HCT116 (cell line): ENCODE data around the gene PLCB1. TPM values are rescaled to one million over a fixed set of nuclear protein-coding genes. Genes with fewer than 3 reads are reported as not detected.

Experiments
- ATAC-seq: fragments of 200-7000 bp; cut with Tn5 transposase; 2 replicates; pipeline ENCODE4 v1.9.1; 2020; ENCODE audit warnings: mild to moderate bottlenecking, moderate library complexity
- BruUV-seq: library from RNA; stranded (reverse); fragments of 400-500 nt; replicated peaks from 2 replicates; lab custom pipeline; 2021; lab: Mats Ljungman, UMichigan
- CTCF ChIA-PET: fragments of 300-600 bp; sonication (Branson Sonifier 250); formaldehyde crosslinking; loops from one replicate; lab custom pipeline; 2021; ENCODE audit warnings: antibody characterized with exemption; lab: Charles Lee
- POLR2A ChIA-PET: fragments of 300-600, 350-600 bp; sonication (Branson Sonifier 250); formaldehyde crosslinking; loops from one replicate; lab custom pipeline; 2021; ENCODE audit warnings: antibody characterized with exemption; lab: Charles Lee
- RAD21 ChIA-PET, 2 experiments: fragments of 300-600 bp; sonication (Branson Sonifier 250); formaldehyde crosslinking; loops; one replicate each; lab custom pipeline; 2023; ENCODE audit warnings: low total read pairs in 2 of 2; ENCODE audit not compliant: uncharacterized antibody in 2 of 2, unreplicated experiment in 2 of 2, low non-redundant PET in 1 of 2; lab: Charles Lee
- DNase-seq: peaks from one replicate; pipeline ENCODE4 v3.0.0-alpha.2; 2010; ENCODE audit warnings: low read depth, low spot score
- H2AFZ ChIP-seq: fragments of 200-600 bp; shearing (Covaris generic), sonication (generic); 2 replicates; pipeline ENCODE4 v1.6.1; 2017; ENCODE audit warnings: low read depth, mixed run types, mixed read lengths, antibody characterized with exemption, low read length; ENCODE audit not compliant: poor library complexity, severe bottlenecking
- H3K27ac ChIP-seq: 2 replicates; pipeline ENCODE4 v1.5.1; 2012; ENCODE audit warnings: low read depth, low read length
- H3K27me3 ChIP-seq: fragments of 200-600 bp; sonication (generic); 2 replicates; pipeline ENCODE4 v1.6.1; 2016; ENCODE audit warnings: mixed run types, low read length, mixed read lengths; ENCODE audit not compliant: insufficient read depth
- H3K36me3 ChIP-seq, 2 experiments: fragments of 200-500 bp in 1 of 2; fragments of 200-600 bp in 1 of 2; sonication (Bioruptor generic) in 1 of 2; sonication (generic) in 1 of 2; 2 replicates each; pipeline versions ENCODE4 v1.5.1 to v1.6.1; 2014 to 2016; ENCODE audit warnings: low read length in 2 of 2, inconsistent platforms in 1 of 2, mixed read lengths in 1 of 2, mixed run types in 1 of 2; ENCODE audit not compliant: insufficient read depth in 2 of 2, control insufficient read depth in 1 of 2
- H3K4me1 ChIP-seq, 2 experiments: fragments of 200-600 bp in 1 of 2; sonication (generic) in 1 of 2; 2 replicates each; pipeline versions ENCODE4 v1.5.1 to v1.6.1; 2012 to 2017; ENCODE audit warnings: low read length in 2 of 2, inconsistent platforms in 1 of 2, mild to moderate bottlenecking in 1 of 2, mixed read lengths in 1 of 2, mixed run types in 1 of 2, moderate library complexity in 1 of 2; ENCODE audit not compliant: insufficient read depth in 2 of 2, control insufficient read depth in 1 of 2
- H3K4me2 ChIP-seq: fragments of 200-600 bp; sonication (generic); 2 replicates; pipeline ENCODE4 v1.6.1; 2017; ENCODE audit warnings: mixed run types, low read length, mixed read lengths
- H3K4me3 ChIP-seq, 2 experiments: fragments of 200-600 bp in 1 of 2; sonication (generic) in 1 of 2; replicated peaks in 1 of 2; 2 replicates each; pipeline ENCODE4 v1.5.1; 2011 to 2016; ENCODE audit warnings: low read length in 2 of 2, control low read depth in 1 of 2, low read depth in 1 of 2, mild to moderate bottlenecking in 1 of 2, mixed read lengths in 1 of 2, mixed run types in 1 of 2
- H3K79me2 ChIP-seq: fragments of 200-600 bp; sonication (generic); 2 replicates; pipeline ENCODE4 v1.6.1; 2017; ENCODE audit warnings: mild to moderate bottlenecking, mixed run types, low read length, moderate library complexity, mixed read lengths; ENCODE audit not compliant: insufficient read depth
- H3K9ac ChIP-seq: fragments of 200-600 bp; sonication (generic); 2 replicates; pipeline ENCODE4 v1.6.1; 2016; ENCODE audit warnings: low read length, mixed read lengths
- H3K9me2 ChIP-seq: fragments of 200-600 bp; sonication (generic), shearing (Covaris generic); 2 replicates; pipeline ENCODE4 v1.6.1; 2017; ENCODE audit warnings: mixed run types, mild to moderate bottlenecking, moderate library complexity; ENCODE audit not compliant: insufficient read depth
- H3K9me3 ChIP-seq, 2 experiments: fragments of 200-500 bp in 1 of 2; fragments of 200-600 bp in 1 of 2; sonication (Bioruptor generic) in 1 of 2; sonication (generic) in 1 of 2; 2 replicates each; pipeline ENCODE4 v1.6.1; 2014 to 2017; ENCODE audit warnings: low read length in 2 of 2, mixed read lengths in 2 of 2, inconsistent platforms in 1 of 2, low read depth in 1 of 2, mild to moderate bottlenecking in 1 of 2, mixed run types in 1 of 2, moderate library complexity in 1 of 2; ENCODE audit not compliant: control insufficient read depth in 1 of 2, insufficient read depth in 1 of 2
- H4K20me1 ChIP-seq: fragments of 200-600 bp; sonication (generic), shearing (Covaris generic); 2 replicates; pipeline ENCODE4 v1.6.1; 2017; ENCODE audit warnings: mixed run types, mild to moderate bottlenecking, moderate library complexity; ENCODE audit not compliant: insufficient read depth
- CBX3 ChIP-seq: IDR thresholded peaks from 2 replicates; pipeline ENCODE4 v1.6.1; 2012; ENCODE audit warnings: low read depth
- CEBPB ChIP-seq: IDR thresholded peaks from 2 replicates; pipeline ENCODE4 v1.6.1; 2012; ENCODE audit warnings: low read depth
- EZH2 ChIP-seq: fragments of 200-600 bp; sonication (generic); IDR thresholded peaks from 2 replicates; pipeline ENCODE4 v1.6.1; 2017; ENCODE audit warnings: antibody characterized with exemption, mixed run types
- EZH2phosphoT487 ChIP-seq: fragments of 200-600 bp; IDR thresholded peaks from 2 replicates; pipeline ENCODE4 v1.6.1; 2018; ENCODE audit warnings: antibody characterized with exemption, borderline replicate concordance
- JUND ChIP-seq: IDR thresholded peaks from 2 replicates; pipeline ENCODE4 v1.6.1; 2012
- POLR2AphosphoS5 ChIP-seq: IDR thresholded peaks from 2 replicates; pipeline ENCODE4 v1.6.1; 2011; ENCODE audit warnings: mild to moderate bottlenecking, low read depth, low read length, moderate library complexity
- RAD21 ChIP-seq: IDR thresholded peaks from 2 replicates; pipeline ENCODE4 v1.6.1; 2012; ENCODE audit warnings: low read depth, mild to moderate bottlenecking
- YY1 ChIP-seq: IDR thresholded peaks from 2 replicates; pipeline ENCODE4 v1.6.1; 2011; ENCODE audit warnings: low read length, low read depth, moderate library complexity, mild to moderate bottlenecking; ENCODE audit not compliant: insufficient replicate concordance; ENCODE audit errors: extremely low read depth
- ZNF274 ChIP-seq: fragments of 200-500 bp; sonication (Bioruptor generic); IDR thresholded peaks from 2 replicates; pipeline ENCODE4 v1.6.1; 2014; ENCODE audit warnings: mild to moderate bottlenecking, low read depth, low read length, inconsistent platforms
- intact Hi-C: fragments of 100-400 bp; cut with micrococcal nuclease; formaldehyde crosslinking; loops from 2 replicates; pipeline ENCODE4 v1.10.0; 2022
- total RNA-seq: library from RNA; stranded (reverse); gene quantifications from one replicate; pipeline ENCODE4 v1.2.1, GENCODE V29; 2021; ENCODE audit not compliant: unreplicated experiment
- TF ChIP-seq, protein P1 (sequence below): IDR thresholded peaks from 2 replicates; pipeline ENCODE4 v1.6.1; 2012
- TF ChIP-seq, protein P2 (sequence below): IDR thresholded peaks from 2 replicates; pipeline ENCODE4 v1.6.1; 2011; ENCODE audit warnings: mild to moderate bottlenecking, low read length, moderate library complexity; ENCODE audit not compliant: insufficient replicate concordance; ENCODE audit errors: extremely low read depth
- TF ChIP-seq, protein P3 (sequence below), 3 experiments: fragments of 200-600 bp in 1 of 3; sonication (generic) in 1 of 3; IDR thresholded peaks in 2 of 3; conservative IDR thresholded peaks in 1 of 3; 2 replicates each; pipeline ENCODE4 v1.5.1; 2012 to 2017; ENCODE audit warnings: low read depth in 2 of 3, low read length in 2 of 3, antibody characterized with exemption in 1 of 3, borderline replicate concordance in 1 of 3, control low read depth in 1 of 3, mild to moderate bottlenecking in 1 of 3, mixed read lengths in 1 of 3, mixed run types in 1 of 3, moderate library complexity in 1 of 3; ENCODE audit not compliant: insufficient read depth in 1 of 3

PLCB1 gene
- total RNA-seq, 1 experiment from 2014 or later, result 15.8 TPM

DNA sequence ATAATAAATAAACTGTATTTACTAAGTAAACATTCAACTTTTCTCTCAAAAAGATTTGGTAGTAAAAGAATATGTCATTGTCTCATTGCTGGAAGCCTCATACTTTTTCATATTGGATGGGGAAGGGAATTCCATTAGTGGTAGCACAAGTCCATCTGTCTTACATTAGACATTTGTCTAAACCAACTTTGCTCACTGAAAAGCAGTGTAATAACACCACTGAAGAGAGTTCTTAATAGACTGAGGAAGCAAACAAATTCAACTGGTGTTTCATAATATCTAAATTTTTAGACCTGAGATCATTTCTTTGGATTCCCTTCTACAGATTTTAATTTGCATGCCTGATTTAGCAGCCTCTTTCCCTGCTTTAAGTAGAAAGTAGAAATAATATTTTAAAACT lies 62.7 kb downstream of the PLCB1 start:
- Histone ChIP-seq H3K9me2 (no peaks in the 10 kb centered on the region), H3K79me2 (no peaks in the 10 kb centered on the region)

More for the DNA sequence above, 62.7 kb downstream of the PLCB1 start:
- no peaks in the 10 kb centered on the region for H3K27me3 ChIP-seq
- H3K4me3 ChIP-seq, result no peak overlapping the region
- H3K9ac ChIP-seq, result no peak overlapping the region
- ChIA-PET POLR2A (no interaction called here), RAD21 (no interaction called here), CTCF (no interaction called here)
- H2AFZ ChIP-seq, result no peak overlapping the region
- intact Hi-C loops, result no loop called here
- no peaks in the 10 kb centered on the region for H3K36me3 ChIP-seq
- H3K4me2 ChIP-seq, result no peak overlapping the region
- no TSS peak for BruUV-seq
- no peaks in the 10 kb centered on the region for H3K4me1 ChIP-seq
- peaks cover 0 to 6% of the 10 kb centered on the region in 2 experiments; a peak in 1 of 4 replicates for H3K9me3 ChIP-seq
- ATAC-seq (no peak), DNase-seq (no peak)
- H4K20me1 ChIP-seq, result no peaks in the 10 kb centered on the region
- H3K27ac ChIP-seq, result no peak overlapping the region
- TF ChIP-seq RAD21 (no peak), EZH2 (no peak), JUND (no peak), CBX3 (no peak), ZNF274 (no peak), POLR2AphosphoS5 (no peak), CEBPB (no peak), YY1 (no peak), EZH2phosphoT487 (no peak)
- TF ChIP-seq, protein P1, sequence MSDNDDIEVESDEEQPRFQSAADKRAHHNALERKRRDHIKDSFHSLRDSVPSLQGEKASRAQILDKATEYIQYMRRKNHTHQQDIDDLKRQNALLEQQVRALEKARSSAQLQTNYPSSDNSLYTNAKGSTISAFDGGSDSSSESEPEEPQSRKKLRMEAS, result no peak
- TF ChIP-seq, protein P2, sequence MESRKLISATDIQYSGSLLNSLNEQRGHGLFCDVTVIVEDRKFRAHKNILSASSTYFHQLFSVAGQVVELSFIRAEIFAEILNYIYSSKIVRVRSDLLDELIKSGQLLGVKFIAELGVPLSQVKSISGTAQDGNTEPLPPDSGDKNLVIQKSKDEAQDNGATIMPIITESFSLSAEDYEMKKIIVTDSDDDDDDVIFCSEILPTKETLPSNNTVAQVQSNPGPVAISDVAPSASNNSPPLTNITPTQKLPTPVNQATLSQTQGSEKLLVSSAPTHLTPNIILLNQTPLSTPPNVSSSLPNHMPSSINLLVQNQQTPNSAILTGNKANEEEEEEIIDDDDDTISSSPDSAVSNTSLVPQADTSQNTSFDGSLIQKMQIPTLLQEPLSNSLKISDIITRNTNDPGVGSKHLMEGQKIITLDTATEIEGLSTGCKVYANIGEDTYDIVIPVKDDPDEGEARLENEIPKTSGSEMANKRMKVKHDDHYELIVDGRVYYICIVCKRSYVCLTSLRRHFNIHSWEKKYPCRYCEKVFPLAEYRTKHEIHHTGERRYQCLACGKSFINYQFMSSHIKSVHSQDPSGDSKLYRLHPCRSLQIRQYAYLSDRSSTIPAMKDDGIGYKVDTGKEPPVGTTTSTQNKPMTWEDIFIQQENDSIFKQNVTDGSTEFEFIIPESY, result no peak
- TF ChIP-seq, protein P3, sequence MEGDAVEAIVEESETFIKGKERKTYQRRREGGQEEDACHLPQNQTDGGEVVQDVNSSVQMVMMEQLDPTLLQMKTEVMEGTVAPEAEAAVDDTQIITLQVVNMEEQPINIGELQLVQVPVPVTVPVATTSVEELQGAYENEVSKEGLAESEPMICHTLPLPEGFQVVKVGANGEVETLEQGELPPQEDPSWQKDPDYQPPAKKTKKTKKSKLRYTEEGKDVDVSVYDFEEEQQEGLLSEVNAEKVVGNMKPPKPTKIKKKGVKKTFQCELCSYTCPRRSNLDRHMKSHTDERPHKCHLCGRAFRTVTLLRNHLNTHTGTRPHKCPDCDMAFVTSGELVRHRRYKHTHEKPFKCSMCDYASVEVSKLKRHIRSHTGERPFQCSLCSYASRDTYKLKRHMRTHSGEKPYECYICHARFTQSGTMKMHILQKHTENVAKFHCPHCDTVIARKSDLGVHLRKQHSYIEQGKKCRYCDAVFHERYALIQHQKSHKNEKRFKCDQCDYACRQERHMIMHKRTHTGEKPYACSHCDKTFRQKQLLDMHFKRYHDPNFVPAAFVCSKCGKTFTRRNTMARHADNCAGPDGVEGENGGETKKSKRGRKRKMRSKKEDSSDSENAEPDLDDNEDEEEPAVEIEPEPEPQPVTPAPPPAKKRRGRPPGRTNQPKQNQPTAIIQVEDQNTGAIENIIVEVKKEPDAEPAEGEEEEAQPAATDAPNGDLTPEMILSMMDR (IDR thresholded peaks at IDR 0.05 in 2 of 3, conservative IDR thresholded peaks at IDR 0.05 in 1 of 3; ENCODE audit: borderline replicate concordance in 1 of 3, insufficient read depth in 1 of 3, low read depth in 2 of 3, low read length in 2 of 3), result no peak
